Large intestine (tissue), 3 donors: Measurements from ENCODE around the gene ZNF366. TPM values are rescaled to one million over a fixed set of nuclear protein-coding genes. Genes with fewer than 3 reads are reported as not detected.

Experiments
- DNase-seq, 2 donors: peaks; one replicate each; pipeline versions ENCODE4 v3.0.0 to v3.0.0-alpha.2; 2013
- H3K27ac ChIP-seq: one replicate; pipeline ENCODE4 v1.5.1; 2013; ENCODE audit warnings: low read length
- H3K27me3 ChIP-seq: 2 replicates; pipeline ENCODE4 v1.6.1; 2013; ENCODE audit warnings: low read length; ENCODE audit not compliant: control insufficient read depth, insufficient read depth
- H3K36me3 ChIP-seq: 2 replicates; pipeline ENCODE4 v1.6.1; 2013; ENCODE audit warnings: low read length; ENCODE audit not compliant: control insufficient read depth, insufficient read depth
- H3K4me1 ChIP-seq: one replicate; pipeline ENCODE4 v1.6.1; 2013; ENCODE audit warnings: low read length; ENCODE audit not compliant: control insufficient read depth, insufficient read depth
- H3K4me3 ChIP-seq: one replicate; pipeline ENCODE4 v1.5.1; 2013; ENCODE audit warnings: low read length
- H3K9me3 ChIP-seq: one replicate; pipeline ENCODE4 v1.6.1; 2013; ENCODE audit warnings: mild to moderate bottlenecking, low read depth, low read length, moderate library complexity; ENCODE audit not compliant: control insufficient read depth
- polyA plus RNA-seq: library from polyadenylated mRNA; unstranded; fragments of 120-200 nt; gene quantifications from one replicate; pipeline ENCODE4 v1.2.1, GENCODE V29; 2013

The ZNF366 gene
- polyA plus RNA-seq, 1 donor: 2.1 TPM

DNA sequence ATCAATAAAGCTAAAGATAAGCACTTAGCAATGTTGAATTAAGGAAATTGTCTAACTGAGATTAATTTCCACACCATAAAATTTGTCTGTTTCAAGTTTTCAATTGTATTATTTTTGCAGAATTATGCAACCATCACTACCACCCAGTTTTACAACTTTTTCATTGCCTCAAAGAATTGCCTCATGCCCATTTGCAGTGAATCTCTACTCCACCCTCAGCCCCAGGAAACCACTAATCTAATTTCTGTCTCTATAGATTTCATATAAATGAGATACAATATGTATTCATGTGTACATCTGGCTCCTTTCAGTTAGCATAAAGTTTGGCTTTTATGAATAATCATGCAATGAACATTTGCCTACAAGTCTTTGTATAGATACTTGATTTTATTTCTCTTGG, 114.2 kb downstream of the ZNF366 start:
- Histone ChIP-seq H3K36me3 (no peaks in the 10 kb centered on the region), H3K9me3 (no peaks in the 10 kb centered on the region), H3K4me1 (no peaks in the 10 kb centered on the region), H3K27ac (no peak overlapping the region), H3K27me3 (peaks cover 5% of the 10 kb centered on the region), H3K4me3 (no peak overlapping the region)
- no peak for DNase-seq

Other genes starting within 250 kb of the ZNF366 start
- gene MRPS27, start 187.2 kb downstream of the ZNF366 start, polyA plus RNA-seq: 52.7 TPM
- gene PTCD2, start 187.0 kb downstream of the ZNF366 start, polyA plus RNA-seq: 6.7 TPM